Measurements from ENCODE around the gene PRR7. TPM values are rescaled to one million over a fixed set of nuclear protein-coding genes. Genes with fewer than 3 reads are reported as not detected.
A peak's percentile ranks its signal among the peaks of the same experiment; 100 is the strongest.

PRR7 gene
- total and polyA plus RNA-seq, 7 donors, result 0.39 to 3.8 (median 1.8) TPM

GRCh38 chr5:177491429-177491945 lies 44.9 kb downstream of the PRR7 start:
- Histone ChIP-seq H3K9me3 (no peaks in the 10 kb centered on the region), H3K27ac (peak overlapping the region; percentile 94), H3K4me1 (peaks cover 39% of the 10 kb centered on the region), H3K27me3 (ENCODE audit: insufficient read depth in 3 of 3, low read length in 2 of 3) (no peaks in the 10 kb centered on the region), H3K4me3 (no peak overlapping the region), H3K36me3 (ENCODE audit: insufficient read depth in 1 of 2, low read depth in 1 of 2) (peaks cover 0 to 81% of the 10 kb centered on the region in 2 donors)
- 61 to 69% (median 69%) methylated on average over 28 to 43 of the region's 43 CpGs for WGBS, 3 donors
- DNase-seq (peak; percentile 56 to 77), ATAC-seq (peak; percentile 48 to 69 (median 62))
- intact Hi-C loops (cut with DNase I), result no loop called here
- TF ChIP-seq CTCF (IDR thresholded peaks at IDR 0.05), result peak; percentile 69

- TF ChIP-seq CTCF (IDR thresholded peaks at IDR 0.05), result no peak
- peak overlapping the region; percentile 94 for H3K27ac ChIP-seq
- no peak for ATAC-seq
- H3K36me3 ChIP-seq (ENCODE audit: insufficient read depth in 1 of 2, low read depth in 1 of 2), result peaks cover 0 to 75% of the 10 kb centered on the region in 2 donors
- DNase-seq, result no peak
- no peaks in the 10 kb centered on the region for H3K9me3 ChIP-seq
- intact Hi-C loops (cut with DNase I), result no loop called here
- H3K4me3 ChIP-seq, result no peak overlapping the region
- 78 to 89% (median 78%) methylated on average over 51 to 54 of the region's 54 CpGs for WGBS, 3 donors
- H3K4me1 ChIP-seq, result peaks cover 39% of the 10 kb centered on the region
- no peaks in the 10 kb centered on the region for H3K27me3 ChIP-seq (ENCODE audit: insufficient read depth in 3 of 3, low read length in 2 of 3)
Observed at GRCh38 chr5:177491983-177492746, 45.6 kb downstream of the PRR7 start.

- ATAC-seq (no peak), DNase-seq (no peak)
- intact Hi-C loops (cut with DNase I), result no loop called here
- H3K4me3 ChIP-seq, result no peak overlapping the region
- H3K9me3 ChIP-seq, result no peaks in the 10 kb centered on the region
- H3K27ac ChIP-seq, result peak overlapping the region; percentile 94
- H3K27me3 ChIP-seq (ENCODE audit: insufficient read depth in 3 of 3, low read length in 2 of 3), result no peaks in the 10 kb centered on the region
- WGBS, 3 donors, result 83 to 92% (median 88%) methylated on average over 7 of the region's 7 CpGs
- TF ChIP-seq CTCF (IDR thresholded peaks at IDR 0.05), result no peak
- H3K36me3 ChIP-seq (ENCODE audit: insufficient read depth in 1 of 2, low read depth in 1 of 2), result peaks cover 0 to 68% of the 10 kb centered on the region in 2 donors
- H3K4me1 ChIP-seq, result peaks cover 39% of the 10 kb centered on the region
Observed at GRCh38 chr5:177492841-177493240, 46.2 kb downstream of the PRR7 start.

- no peak for ATAC-seq
- no peak overlapping the region for H3K4me3 ChIP-seq
- peaks cover 0 to 57% of the 10 kb centered on the region in 2 donors for H3K36me3 ChIP-seq (ENCODE audit: insufficient read depth in 1 of 2, low read depth in 1 of 2)
- intact Hi-C loops (cut with DNase I), result no loop called here
- WGBS, 3 donors, result 78 to 92% (median 85%) methylated on average over 5 of the region's 5 CpGs
- DNase-seq, result no peak
- H3K4me1 ChIP-seq, result peaks cover 39% of the 10 kb centered on the region
- TF ChIP-seq CTCF (IDR thresholded peaks at IDR 0.05), result no peak
- peak overlapping the region; percentile 94 for H3K27ac ChIP-seq
- H3K9me3 ChIP-seq, result no peaks in the 10 kb centered on the region
- H3K27me3 ChIP-seq (ENCODE audit: insufficient read depth in 3 of 3, low read length in 2 of 3), result no peaks in the 10 kb centered on the region
Observed at GRCh38 chr5:177493795-177494345, 47.3 kb downstream of the PRR7 start.

Measured in psoas muscle (tissue), 8 donors.